ENCODE data around the gene PHB1. TPM values are rescaled to one million over a fixed set of nuclear protein-coding genes. Genes with fewer than 3 reads are reported as not detected.
A peak's percentile ranks its signal among the peaks of the same experiment; 100 is the strongest.
"Not testable (repeated sequence)": the region's sequence is repeated elsewhere in the genome, so short reads cannot be mapped to it uniquely, and the experiment has no call there.

The PHB1 gene
- total RNA-seq, 1 donor, result 117 TPM

GRCh38 chr17:49375544-49375943 is 39.1 kb downstream of the PHB1 start:
- DNase-seq (ENCODE audit: low read depth), result no peak
- no peak for TF ChIP-seq CTCF (IDR thresholded peaks at IDR 0.05; ENCODE audit: insufficient read depth, low read depth, low read length)
- no peak overlapping the region for H3K4me3 ChIP-seq (ENCODE audit: low read depth, low read length)

- no peak overlapping the region for H3K4me3 ChIP-seq (ENCODE audit: low read depth, low read length)
- TF ChIP-seq CTCF (IDR thresholded peaks at IDR 0.05; ENCODE audit: insufficient read depth, low read depth, low read length), result no peak
- no peak for DNase-seq (ENCODE audit: low read depth)
Measured at GRCh38 chr17:49373115-49373514, 41.6 kb downstream of the PHB1 start.

GRCh38 chr17:49372425-49372824 is 42.3 kb downstream of the PHB1 start:
- DNase-seq (ENCODE audit: low read depth), result no peak
- no peak for TF ChIP-seq CTCF (IDR thresholded peaks at IDR 0.05; ENCODE audit: insufficient read depth, low read depth, low read length)
- H3K4me3 ChIP-seq (ENCODE audit: low read depth, low read length), result no peak overlapping the region

GRCh38 chr17:49370971-49371834 is 43.5 kb downstream of the PHB1 start:
- TF ChIP-seq CTCF (IDR thresholded peaks at IDR 0.05; ENCODE audit: insufficient read depth, low read depth, low read length), result no peak
- no peak for DNase-seq (ENCODE audit: low read depth)
- H3K4me3 ChIP-seq (ENCODE audit: low read depth, low read length), result no peak overlapping the region

- DNase-seq (ENCODE audit: low read depth), result no peak
- TF ChIP-seq CTCF (IDR thresholded peaks at IDR 0.05; ENCODE audit: insufficient read depth, low read depth, low read length), result no peak
- H3K4me3 ChIP-seq (ENCODE audit: low read depth, low read length), result no peak overlapping the region
Measured at GRCh38 chr17:49369760-49370159, 44.9 kb downstream of the PHB1 start.

- DNase-seq (ENCODE audit: low read depth), result no peak
- H3K4me3 ChIP-seq (ENCODE audit: low read depth, low read length), result no peak overlapping the region
- no peak for TF ChIP-seq CTCF (IDR thresholded peaks at IDR 0.05; ENCODE audit: insufficient read depth, low read depth, low read length)
Measured at GRCh38 chr17:49369089-49369488, 45.6 kb downstream of the PHB1 start.

GRCh38 chr17:49365667-49366066 is 49.0 kb downstream of the PHB1 start:
- H3K4me3 ChIP-seq (ENCODE audit: low read depth, low read length), result no peak overlapping the region
- DNase-seq (ENCODE audit: low read depth), result no peak
- peak; percentile 19 for TF ChIP-seq CTCF (IDR thresholded peaks at IDR 0.05; ENCODE audit: insufficient read depth, low read depth, low read length)

GRCh38 chr17:49365126-49365525 is 49.6 kb downstream of the PHB1 start:
- DNase-seq (ENCODE audit: low read depth), result not testable (repeated sequence)

More at GRCh38 chr17:49365126-49365525, 49.6 kb downstream of the PHB1 start:
- not testable (repeated sequence) for H3K4me3 ChIP-seq (ENCODE audit: low read depth, low read length)

All from fibroblast of villous mesenchyme (primary cell).